GM19372 (cell line): Measurements from ENCODE around the gene CDK7.
"Not testable (repeated sequence)": the region's sequence is repeated elsewhere in the genome, so short reads cannot be mapped to it uniquely, and the experiment has no call there.

Experiments
- ATAC-seq: cut with Tn5 transposase; IDR thresholded peaks from one replicate; pipeline ENCODE4 v1.9.1; 2021; ENCODE audit warnings: mild to moderate bottlenecking, low read depth, moderate library complexity; ENCODE audit not compliant: unreplicated experiment

The CDK7 gene

DNA sequence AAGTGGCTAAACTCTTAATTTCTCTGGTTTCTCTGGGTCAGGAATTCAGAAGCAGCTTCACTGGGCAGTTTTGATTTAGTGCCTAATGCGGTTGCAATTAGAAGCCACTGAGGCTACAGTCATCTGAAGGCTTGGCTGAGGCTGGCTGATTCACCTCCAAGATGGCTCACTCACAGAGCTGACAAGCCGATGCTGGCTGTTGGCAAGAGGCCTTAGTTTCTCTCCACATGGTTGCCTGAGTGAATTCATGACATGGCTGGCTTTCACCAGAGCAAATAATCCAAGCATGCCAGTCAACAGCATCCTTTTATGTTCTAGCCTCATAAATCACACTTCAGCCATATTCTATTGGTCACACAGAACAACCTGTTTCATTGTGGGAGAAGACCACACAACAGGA is 2.8 kb upstream of the CDK7 start:
- ATAC-seq: no peak

GRCh38 chr5:69236733-69237132 is 2.0 kb downstream of the CDK7 start:
- ATAC-seq: not testable (repeated sequence)

- no peak for ATAC-seq
Measured at GRCh38 chr5:69237877-69238276, 3.2 kb downstream of the CDK7 start.

GRCh38 chr5:69238760-69239251 is 4.1 kb downstream of the CDK7 start:
- ATAC-seq: no peak

- ATAC-seq: no peak
Measured at GRCh38 chr5:69242215-69242927, 7.7 kb downstream of the CDK7 start.

GRCh38 chr5:69245031-69245430 is 10.3 kb downstream of the CDK7 start:
- no peak for ATAC-seq

DNA sequence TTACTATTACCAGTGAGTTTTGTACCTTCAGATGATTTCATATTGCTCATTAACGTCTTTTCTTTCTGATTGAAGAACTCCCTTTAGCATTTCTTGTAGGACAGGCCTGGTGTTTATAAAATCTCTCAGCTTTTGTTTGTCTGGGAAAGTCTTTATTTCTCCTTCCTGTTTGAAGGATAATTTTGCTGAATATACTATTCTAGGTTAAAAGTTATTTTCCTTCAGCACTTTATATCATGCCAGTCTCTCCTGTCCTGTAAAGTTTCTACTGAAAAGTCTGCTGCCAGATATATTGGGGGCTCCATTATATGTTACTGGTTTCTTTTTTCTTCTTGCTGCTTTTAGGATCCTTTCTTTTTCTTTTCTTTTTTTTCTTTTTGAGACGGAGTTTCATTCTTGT is 13.3 kb downstream of the CDK7 start:
- ATAC-seq: no peak

DNA sequence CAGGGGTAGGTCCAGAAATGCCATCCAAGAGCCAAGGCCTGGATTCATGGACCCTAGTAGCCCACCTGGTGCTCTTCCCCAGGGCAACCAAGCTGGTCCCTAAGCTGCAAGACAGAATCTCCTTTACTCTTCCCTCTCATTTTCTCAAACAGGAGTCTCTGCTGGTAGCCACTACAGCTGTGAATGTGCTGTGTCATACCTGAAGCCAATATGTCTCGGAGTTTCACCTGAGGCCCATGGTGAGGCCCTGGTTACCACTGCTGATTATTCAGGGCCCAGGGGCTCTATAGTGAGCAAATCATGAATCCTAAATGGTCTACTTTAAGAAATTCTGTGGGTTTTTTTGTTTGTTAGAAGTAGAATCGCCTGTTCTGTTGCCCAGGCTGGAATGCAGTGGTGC is 15.9 kb downstream of the CDK7 start:
- no peak for ATAC-seq

DNA sequence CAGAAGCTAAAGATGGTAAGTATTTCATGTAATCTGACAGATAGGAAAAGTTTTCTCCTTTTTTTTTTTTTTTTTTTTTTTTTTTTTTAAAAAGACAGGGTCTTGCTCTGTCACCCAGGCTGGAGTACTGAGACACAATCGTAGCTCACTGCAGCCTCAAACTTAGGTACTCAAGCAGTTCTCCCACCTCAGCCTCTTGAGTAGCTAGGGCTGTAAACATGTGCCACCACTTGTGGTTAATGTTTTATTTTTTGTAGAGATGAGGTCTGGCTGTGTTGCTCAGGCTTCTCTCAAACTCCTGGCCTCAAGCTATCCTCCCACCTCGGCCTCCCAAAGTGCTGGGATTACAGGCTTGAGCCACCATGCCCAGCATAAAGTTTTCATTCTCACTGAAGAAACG is 17.8 kb downstream of the CDK7 start:
- ATAC-seq: no peak

DNA sequence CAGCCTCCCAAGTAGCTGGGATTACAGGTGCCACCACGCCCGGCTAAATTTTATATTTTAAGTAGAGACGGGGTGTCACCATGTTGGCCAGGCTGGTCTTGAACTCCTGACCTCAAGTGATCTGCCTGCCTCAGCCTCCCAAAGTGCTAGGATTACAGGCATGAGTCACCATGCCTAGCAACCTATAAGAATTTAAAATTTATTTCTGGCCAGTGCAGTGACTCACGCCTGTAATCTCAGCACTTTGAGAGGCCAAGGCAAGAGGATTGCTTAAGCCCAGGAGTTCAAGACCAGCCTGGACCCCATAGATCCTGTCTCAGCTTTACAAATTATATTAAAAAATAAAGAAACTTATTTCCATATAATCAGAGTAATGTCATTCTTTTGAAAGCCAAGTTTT is 21.3 kb downstream of the CDK7 start:
- not testable (repeated sequence) for ATAC-seq

- ATAC-seq: no peak
Measured at GRCh38 chr5:69257577-69257976, 22.9 kb downstream of the CDK7 start.

DNA sequence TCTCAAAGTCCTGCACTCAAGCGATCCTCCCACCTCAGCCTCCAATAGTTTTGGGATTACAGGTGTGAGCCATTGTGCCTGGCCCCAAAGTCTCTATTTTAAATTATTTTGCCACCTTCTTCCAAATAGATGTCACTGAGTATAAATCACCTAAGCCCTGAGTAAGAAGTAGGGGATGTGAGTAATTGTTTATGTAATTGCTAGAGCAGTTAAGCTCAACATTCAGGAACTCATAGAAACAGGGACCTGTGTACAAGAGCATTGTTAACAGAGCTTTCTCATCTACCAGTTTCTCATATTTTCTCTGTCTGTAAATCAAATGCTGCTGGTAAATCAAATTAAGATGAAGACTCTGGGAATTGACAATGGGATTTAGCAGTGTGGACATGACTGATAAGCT is 26.3 kb downstream of the CDK7 start:
- ATAC-seq: no peak

- no peak for ATAC-seq
Measured at GRCh38 chr5:69265931-69266330, 31.2 kb downstream of the CDK7 start.

- no peak for ATAC-seq
Measured at GRCh38 chr5:69268899-69269298, 34.2 kb downstream of the CDK7 start.

DNA sequence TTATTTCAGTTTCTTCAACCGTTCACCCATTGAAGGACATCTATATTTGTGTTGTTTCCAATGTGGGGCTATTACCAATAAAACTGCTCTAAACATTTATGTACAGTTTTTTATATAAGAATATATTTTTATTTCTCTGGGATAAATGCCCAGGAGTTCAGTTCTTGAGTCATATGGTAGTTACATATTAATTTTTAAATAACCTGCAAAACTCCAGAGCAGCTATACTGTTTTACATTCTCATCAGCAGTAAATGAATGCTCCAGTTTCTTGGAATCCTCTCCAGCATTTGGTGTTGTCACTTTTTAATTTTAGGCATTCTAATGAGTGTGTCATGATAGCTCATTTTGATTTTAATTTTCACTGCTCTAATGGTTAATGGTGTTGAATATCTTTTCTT is 36.2 kb downstream of the CDK7 start:
- ATAC-seq: no peak

DNA sequence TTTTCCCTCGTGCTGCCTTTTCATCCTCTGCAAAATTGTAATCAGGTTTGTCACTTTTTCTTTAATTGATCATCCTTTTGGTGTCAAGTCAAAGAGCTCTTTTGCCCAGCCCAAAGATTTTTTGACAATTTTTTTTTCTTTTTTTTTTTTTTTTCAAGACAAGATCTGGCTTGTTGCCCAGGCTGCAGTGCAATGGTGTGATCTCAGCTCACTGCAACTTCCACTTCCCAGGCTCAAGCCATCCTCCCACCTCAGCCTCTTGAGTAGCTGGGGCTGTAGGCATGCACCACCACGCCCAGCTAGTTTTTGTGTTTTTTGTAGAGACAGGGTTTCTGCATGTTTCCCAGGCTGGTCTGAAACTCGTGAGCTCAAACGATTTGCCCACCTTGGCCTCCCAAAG is 36.7 kb downstream of the CDK7 start:
- no peak for ATAC-seq

DNA sequence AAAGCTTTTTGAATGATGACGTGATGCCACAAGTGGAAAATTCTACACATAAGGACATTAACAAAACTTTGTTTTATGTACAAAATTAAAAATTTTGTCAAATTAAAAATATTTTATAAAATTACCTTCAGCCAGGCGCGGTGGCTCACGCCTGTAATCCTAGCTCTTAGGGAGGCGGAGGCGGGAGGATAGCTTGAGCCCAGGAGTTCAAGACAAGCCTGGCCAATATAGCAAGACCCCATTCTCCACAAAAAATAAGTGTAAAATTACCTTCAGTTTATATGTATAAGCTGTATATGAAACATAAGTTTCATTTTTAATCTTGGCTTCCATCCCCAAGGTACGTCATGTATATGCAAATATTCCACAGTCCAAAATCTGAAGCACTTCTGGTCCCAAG is 40.9 kb downstream of the CDK7 start:
- ATAC-seq: no peak

- ATAC-seq: no peak
Measured at GRCh38 chr5:69276422-69277174, 41.9 kb downstream of the CDK7 start.

DNA sequence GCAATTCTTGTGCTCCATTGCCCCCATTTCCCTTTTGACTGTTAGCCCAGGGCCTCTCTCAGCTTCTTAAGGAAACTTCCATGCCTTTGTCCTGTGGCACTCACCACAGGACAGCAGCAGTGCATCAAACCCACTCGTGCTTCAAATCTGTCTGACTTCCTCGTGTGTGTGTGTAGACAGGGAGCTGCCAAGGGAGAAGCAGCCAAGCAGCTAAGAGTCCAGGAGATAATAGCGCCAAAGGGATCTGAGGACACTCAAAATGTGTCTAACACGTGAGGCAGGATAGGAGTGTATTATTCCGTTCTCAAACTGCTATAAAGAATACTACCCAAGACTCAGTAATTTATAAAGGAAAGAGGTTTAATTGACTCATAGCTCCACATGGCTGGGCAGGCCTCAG is 44.8 kb downstream of the CDK7 start:
- no peak for ATAC-seq

GRCh38 chr5:69281114-69281513 is 46.4 kb downstream of the CDK7 start:
- no peak for ATAC-seq

- no peak for ATAC-seq
Measured at GRCh38 chr5:69284203-69284602, 49.5 kb downstream of the CDK7 start.
